GM12873 (cell line): ENCODE data around the gene CIDEC.

Experiments used
- TF ChIP-seq, protein P1 (sequence below): IDR thresholded peaks from 2 replicates; pipeline ENCODE4 v1.5.1; 2012; ENCODE audit warnings: low read depth, mild to moderate bottlenecking, moderate library complexity, low read length, control low read depth; ENCODE audit not compliant: insufficient read depth; ENCODE audit errors: missing control alignments

CIDEC gene

DNA sequence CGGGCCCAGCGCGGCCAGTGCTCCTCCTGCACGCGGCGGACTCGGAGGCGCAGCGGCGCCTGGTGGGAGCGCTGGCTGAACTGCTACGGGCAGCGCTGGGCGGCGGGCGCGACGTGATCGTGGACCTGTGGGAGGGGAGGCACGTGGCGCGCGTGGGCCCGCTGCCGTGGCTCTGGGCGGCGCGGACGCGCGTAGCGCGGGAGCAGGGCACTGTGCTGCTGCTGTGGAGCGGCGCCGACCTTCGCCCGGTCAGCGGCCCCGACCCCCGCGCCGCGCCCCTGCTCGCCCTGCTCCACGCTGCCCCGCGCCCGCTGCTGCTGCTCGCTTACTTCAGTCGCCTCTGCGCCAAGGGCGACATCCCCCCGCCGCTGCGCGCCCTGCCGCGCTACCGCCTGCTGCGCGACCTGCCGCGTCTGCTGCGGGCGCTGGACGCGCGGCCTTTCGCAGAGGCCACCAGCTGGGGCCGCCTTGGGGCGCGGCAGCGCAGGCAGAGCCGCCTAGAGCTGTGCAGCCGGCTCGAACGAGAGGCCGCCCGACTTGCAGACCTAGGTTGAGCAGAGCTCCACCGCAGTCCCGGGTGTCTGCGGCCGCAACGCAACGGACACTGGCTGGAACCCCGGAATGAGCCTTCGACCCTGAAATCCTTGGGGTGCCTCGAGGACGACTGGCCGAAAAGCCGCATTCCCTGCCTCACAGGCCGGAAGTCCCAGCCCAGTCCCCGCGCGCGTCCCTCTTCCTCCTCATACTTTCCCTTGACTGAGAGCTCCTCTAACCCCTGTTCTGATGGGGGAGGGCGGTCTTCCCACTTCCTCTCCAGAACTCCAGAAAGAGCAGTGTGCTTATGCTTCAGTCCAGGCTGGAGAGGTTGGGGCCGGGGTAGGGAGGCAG is 35.4 kb upstream of the CIDEC start:
- TF ChIP-seq, protein P1, sequence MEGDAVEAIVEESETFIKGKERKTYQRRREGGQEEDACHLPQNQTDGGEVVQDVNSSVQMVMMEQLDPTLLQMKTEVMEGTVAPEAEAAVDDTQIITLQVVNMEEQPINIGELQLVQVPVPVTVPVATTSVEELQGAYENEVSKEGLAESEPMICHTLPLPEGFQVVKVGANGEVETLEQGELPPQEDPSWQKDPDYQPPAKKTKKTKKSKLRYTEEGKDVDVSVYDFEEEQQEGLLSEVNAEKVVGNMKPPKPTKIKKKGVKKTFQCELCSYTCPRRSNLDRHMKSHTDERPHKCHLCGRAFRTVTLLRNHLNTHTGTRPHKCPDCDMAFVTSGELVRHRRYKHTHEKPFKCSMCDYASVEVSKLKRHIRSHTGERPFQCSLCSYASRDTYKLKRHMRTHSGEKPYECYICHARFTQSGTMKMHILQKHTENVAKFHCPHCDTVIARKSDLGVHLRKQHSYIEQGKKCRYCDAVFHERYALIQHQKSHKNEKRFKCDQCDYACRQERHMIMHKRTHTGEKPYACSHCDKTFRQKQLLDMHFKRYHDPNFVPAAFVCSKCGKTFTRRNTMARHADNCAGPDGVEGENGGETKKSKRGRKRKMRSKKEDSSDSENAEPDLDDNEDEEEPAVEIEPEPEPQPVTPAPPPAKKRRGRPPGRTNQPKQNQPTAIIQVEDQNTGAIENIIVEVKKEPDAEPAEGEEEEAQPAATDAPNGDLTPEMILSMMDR, result no peak

DNA sequence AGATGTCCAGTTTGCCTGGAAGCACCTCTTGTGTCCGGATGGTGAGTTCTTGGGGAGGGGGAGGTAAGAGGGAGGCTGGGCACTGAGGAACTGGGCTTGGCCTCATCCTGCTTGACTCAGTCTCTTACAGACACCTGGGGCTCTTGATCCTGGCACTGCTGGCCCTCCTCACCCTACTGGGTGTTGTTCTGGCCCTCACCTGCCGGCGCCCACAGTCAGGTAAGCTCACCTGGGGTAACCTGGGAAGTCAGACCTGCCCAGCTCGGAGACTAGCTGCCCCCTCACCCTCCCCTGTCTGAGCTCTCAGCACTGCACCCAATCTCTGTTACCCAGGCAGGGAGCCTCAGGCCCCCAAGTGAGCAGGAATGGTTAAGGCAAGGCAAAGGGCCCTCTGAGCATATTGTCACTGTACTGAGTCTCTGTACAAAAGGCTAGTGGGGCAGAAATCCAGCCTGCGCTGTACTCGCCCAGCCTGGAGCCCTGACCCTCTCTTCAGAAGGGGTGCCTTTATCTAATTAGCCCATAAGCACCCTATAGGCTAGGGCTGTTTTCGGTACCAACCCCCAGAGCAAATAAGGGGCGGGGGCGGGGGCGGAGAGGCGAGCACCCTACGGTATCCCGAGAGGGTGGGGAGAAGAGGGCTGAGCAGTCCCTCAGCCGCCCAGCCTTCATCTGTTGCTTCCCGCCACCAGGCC is 34.7 kb upstream of the CIDEC start:
- TF ChIP-seq, protein P1, result no peak

DNA sequence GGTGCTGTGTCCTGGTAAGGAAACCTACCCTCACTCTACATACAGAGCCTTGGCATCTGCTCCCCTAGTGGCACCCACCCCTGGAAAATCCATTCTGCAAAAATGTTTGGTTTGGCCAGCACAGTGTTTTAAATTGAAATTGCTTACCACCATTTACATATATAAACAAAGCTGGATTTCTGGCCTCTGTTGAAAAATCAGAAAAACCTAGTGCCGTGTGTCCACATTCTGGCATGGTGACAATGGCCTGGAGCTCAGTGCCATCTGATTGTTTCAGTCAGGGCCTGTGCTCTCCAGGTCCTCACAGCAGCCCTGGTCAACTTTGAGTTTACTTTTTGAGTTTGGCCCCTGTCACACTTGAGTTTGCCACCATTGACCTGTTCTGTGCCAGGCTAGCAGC is 34.0 kb upstream of the CIDEC start:
- TF ChIP-seq, protein P1, result no peak

DNA sequence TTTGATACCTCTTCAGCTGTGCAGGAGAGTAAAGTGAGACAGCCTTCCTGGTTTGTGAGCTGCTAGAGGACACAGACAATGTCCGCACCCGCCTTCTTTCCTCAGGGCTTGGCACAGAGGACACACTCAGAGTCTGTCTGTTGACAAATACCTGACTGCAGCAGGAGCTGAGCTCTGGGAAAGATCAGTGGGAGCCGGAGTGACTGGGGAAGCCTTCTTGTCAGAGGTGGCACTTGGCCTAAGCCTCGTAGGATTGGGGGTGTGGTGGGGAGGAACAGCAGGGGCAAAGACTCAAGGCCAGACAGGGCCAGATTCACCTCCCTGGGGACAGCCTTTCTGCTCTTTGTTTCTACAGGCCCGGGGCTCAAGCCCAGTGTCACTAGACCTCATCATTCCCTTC is 33.5 kb upstream of the CIDEC start:
- TF ChIP-seq, protein P1, result no peak

DNA sequence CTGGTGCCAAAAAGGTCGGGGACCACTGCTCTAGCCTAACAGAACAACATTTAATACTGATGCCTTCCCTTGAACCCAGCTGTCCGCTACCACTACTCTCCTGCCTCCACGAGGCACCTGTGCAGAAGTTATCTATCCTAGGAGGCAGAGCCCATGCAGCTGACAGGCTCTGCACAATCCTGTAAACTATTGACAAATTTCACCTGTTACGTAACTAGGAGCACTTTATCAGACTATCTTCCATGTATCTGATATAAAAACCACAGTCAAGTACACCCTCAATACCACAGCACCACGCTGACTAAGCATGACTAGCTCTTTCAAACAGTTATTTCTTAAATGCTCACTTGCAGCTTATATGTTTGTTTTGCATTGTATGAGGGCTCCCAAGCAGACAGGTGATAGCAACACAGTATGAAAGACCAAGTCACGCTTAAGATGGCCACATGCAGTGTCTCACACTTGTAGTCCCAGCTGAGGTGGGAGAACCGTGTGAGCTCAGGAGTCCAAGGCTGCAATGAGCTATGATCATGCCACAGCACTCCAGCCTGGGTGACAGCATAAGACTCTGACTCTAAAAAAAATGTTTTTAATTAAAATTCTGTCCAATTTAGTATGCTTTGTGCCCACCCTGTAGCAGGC is 32.4 kb upstream of the CIDEC start:
- TF ChIP-seq, protein P1, result no peak

DNA sequence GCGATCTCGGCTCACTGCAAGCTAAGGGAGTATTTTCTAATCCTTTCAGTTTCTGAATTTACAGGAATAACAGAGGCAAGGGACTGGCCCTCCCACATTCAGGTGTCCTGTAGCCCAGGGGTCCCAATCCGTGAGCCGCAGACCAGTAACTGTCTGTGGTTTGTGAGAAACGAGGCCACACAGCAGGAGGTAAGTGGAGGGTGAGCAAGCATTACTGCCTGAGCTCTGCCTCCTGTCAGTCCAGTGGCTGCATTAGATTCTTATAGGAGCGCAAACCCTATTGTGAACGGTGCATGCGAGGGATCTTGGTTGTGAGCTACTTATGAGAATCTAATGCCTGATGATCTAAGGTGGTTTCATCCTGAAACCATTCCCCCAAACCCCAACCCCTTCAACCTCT is 31.8 kb upstream of the CIDEC start:
- TF ChIP-seq, protein P1, result no peak

DNA sequence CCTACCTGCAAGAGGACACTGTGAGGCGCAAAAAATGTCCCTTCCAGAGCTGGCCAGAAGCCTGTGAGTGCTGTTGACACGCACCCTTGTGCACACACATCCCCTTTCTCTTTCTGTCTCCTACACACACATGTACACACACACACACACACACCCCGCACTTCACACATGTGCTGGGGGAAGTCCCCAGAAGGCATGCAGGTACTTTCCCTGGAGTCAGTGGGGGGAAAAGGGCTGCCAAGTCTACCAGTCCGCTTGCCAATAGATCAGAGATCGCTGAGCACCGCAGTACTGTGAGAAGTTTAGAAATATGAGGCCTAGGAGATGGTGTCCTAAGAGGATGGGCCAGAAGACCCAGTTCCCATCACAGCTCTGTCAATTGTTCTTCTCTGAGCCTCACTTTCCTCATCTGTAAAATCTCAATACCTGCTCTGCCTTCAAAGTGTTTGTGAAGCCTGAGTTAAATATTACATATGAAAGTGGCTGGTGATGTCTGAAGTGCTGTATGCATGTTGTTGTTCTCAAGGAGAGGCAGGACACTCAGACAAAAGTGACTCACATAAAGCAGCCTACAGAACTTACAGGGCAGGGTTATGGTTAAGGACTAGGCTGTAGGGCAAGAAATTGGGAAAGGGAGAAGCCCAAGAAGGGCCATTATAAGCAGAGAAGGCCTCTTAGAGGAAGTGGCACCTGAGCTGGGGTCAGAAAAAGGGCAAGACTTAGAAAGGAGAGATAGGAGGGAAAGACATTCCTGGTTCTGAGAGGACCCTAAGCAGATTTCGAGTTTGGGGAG is 29.4 kb upstream of the CIDEC start:
- TF ChIP-seq, protein P1, result no peak
